CD4-positive, alpha-beta T cell (primary cell): ENCODE data around the gene PI4K2A. TPM values are rescaled to one million over a fixed set of nuclear protein-coding genes. Genes with fewer than 3 reads are reported as not detected.

Experiments used
- ATAC-seq: fragments of 200-7000 bp; cut with Tn5 transposase; one replicate; pipeline ENCODE4 v1.10.0; 2022; ENCODE audit warnings: mild to moderate bottlenecking; ENCODE audit not compliant: poor library complexity
- CTCF ChIA-PET: fragments of 350-600 bp; sonication (Branson Sonifier 250); formaldehyde crosslinking; loops from one replicate; lab custom pipeline; 2021; ENCODE audit warnings: antibody characterized with exemption, inconsistent platforms; lab: Charles Lee
- POLR2A ChIA-PET: fragments of 350-600 bp; sonication (Branson Sonifier 250); formaldehyde crosslinking; loops from one replicate; lab custom pipeline; 2021; ENCODE audit warnings: antibody characterized with exemption, inconsistent platforms; lab: Charles Lee
- DNase-seq, 14 experiments: peaks; one replicate each; pipeline ENCODE4 v3.0.0-alpha.2; 2013 to 2020; ENCODE audit warnings: mixed read lengths in 2 of 14
- H3K27ac ChIP-seq, 2 donors: one replicate each; pipeline versions ENCODE4 v1.5.1 to v1.7.0; 2013; ENCODE audit warnings: low read length in 2 of 2, low read depth in 1 of 2, mild to moderate bottlenecking in 1 of 2
- H3K27me3 ChIP-seq, 2 experiments: 1 replicate in 1 of 2; 2 replicates in 1 of 2; pipeline versions ENCODE4 v1.6.1 to v1.7.0; 2013; ENCODE audit warnings: low read length in 2 of 2, control low read depth in 1 of 2, mild to moderate bottlenecking in 1 of 2, moderate library complexity in 1 of 2; ENCODE audit not compliant: insufficient read depth in 2 of 2, control insufficient read depth in 1 of 2
- H3K36me3 ChIP-seq: one replicate; pipeline ENCODE4 v1.6.1; 2013; ENCODE audit warnings: low read length, control low read depth; ENCODE audit not compliant: insufficient read depth
- H3K4me1 ChIP-seq: one replicate; pipeline ENCODE4 v1.6.1; 2013; ENCODE audit warnings: low read length, control low read depth; ENCODE audit not compliant: insufficient read depth
- H3K4me3 ChIP-seq: one replicate; pipeline ENCODE4 v1.5.1; 2013; ENCODE audit warnings: mild to moderate bottlenecking, low read length, moderate library complexity
- H3K9me3 ChIP-seq, 2 experiments: 1 replicate in 1 of 2; 2 replicates in 1 of 2; pipeline versions ENCODE4 v1.6.1 to v1.7.0; 2013; ENCODE audit warnings: low read length in 2 of 2, mild to moderate bottlenecking in 2 of 2, control low read depth in 1 of 2, moderate library complexity in 1 of 2; ENCODE audit not compliant: control insufficient read depth in 1 of 2, insufficient read depth in 1 of 2
- H3K27ac Mint-ChIP-seq: one replicate; pipeline ENCODE4 v1.8.0; 2020; ENCODE audit warnings: mixed read lengths
- H3K27me3 Mint-ChIP-seq: one replicate; pipeline ENCODE4 v1.8.0; 2021; ENCODE audit warnings: mixed read lengths
- H3K36me3 Mint-ChIP-seq: one replicate; pipeline ENCODE4 v1.8.0; 2021; ENCODE audit warnings: low read depth, mixed read lengths
- H3K4me1 Mint-ChIP-seq: one replicate; pipeline ENCODE4 v1.8.0; 2021; ENCODE audit warnings: low read depth, mixed read lengths
- H3K4me3 Mint-ChIP-seq: one replicate; pipeline ENCODE4 v1.8.0; 2020; ENCODE audit warnings: mild to moderate bottlenecking, mixed read lengths
- H3K9me3 Mint-ChIP-seq: one replicate; pipeline ENCODE4 v1.8.0; 2020; ENCODE audit warnings: mixed read lengths
- intact Hi-C, 2 experiments: fragments of 100-400 bp; cut with DNase I in 1 of 2; cut with micrococcal nuclease in 1 of 2; formaldehyde crosslinking; loops; one replicate each; pipeline versions ENCODE4 v1.15.1 to v1.9.0; 2023 to 2025; cut with DNase I, micrococcal nuclease
- total RNA-seq, 174 experiments: library from RNA in 2 of 174; stranded (reverse) in 2 of 174; gene quantifications; one replicate each; pipeline ENCODE4 v1.2.3 and lab custom pipeline; 2021 to 2026
- TF ChIP-seq, protein P1 (sequence below): fragments of 200-600 bp; IDR thresholded peaks from one replicate; pipeline ENCODE4 v1.8.0; 2022; ENCODE audit warnings: antibody characterized with exemption, mild to moderate bottlenecking

The PI4K2A gene
- total RNA-seq, 2 experiments from 2014 or later: 26.3 to 27.2 TPM

DNA sequence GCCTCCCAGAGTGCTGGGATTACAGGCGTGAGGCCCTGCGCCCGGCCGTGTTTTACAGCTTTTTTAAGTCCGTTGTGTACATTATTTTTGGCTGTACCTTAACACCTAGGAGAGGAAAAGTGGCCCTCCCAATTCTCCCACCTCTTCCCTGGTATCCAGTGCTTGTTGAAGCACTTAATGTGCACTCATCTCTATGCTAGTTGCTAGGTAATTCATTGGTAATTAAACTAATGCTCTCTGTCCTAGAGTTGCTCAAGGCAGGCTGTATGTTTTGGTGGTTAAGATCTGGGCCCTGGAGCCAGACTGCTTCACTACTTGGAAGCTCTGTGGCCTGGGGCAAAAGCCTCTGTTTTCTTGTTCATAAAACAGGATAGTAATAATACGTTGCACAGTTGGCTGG, 27.0 kb downstream of the PI4K2A start:
- TF ChIP-seq, protein P1, sequence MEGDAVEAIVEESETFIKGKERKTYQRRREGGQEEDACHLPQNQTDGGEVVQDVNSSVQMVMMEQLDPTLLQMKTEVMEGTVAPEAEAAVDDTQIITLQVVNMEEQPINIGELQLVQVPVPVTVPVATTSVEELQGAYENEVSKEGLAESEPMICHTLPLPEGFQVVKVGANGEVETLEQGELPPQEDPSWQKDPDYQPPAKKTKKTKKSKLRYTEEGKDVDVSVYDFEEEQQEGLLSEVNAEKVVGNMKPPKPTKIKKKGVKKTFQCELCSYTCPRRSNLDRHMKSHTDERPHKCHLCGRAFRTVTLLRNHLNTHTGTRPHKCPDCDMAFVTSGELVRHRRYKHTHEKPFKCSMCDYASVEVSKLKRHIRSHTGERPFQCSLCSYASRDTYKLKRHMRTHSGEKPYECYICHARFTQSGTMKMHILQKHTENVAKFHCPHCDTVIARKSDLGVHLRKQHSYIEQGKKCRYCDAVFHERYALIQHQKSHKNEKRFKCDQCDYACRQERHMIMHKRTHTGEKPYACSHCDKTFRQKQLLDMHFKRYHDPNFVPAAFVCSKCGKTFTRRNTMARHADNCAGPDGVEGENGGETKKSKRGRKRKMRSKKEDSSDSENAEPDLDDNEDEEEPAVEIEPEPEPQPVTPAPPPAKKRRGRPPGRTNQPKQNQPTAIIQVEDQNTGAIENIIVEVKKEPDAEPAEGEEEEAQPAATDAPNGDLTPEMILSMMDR: no peak
- ChIA-PET CTCF (interaction anchor here (1.6 kb wide), 1 partner anchor 9 kb away, joined by 5 read pairs; no protein-coding TSS in a partner anchor), POLR2A (no interaction called here)
- H3K36me3 ChIP-seq: peaks cover 39% of the 10 kb centered on the region
- H3K9me3 ChIP-seq: no peaks in the 10 kb centered on the region
- Mint-ChIP-seq H3K4me3 (no peak overlapping the region), H3K9me3 (no peaks in the 10 kb centered on the region), H3K4me1 (no peaks in the 10 kb centered on the region), H3K27ac (no peak overlapping the region), H3K36me3 (peaks cover 68% of the 10 kb centered on the region), H3K27me3 (no peaks in the 10 kb centered on the region)
- intact Hi-C loops: no loop called here
- H3K27ac ChIP-seq: no peak overlapping the region
- H3K27me3 ChIP-seq: no peaks in the 10 kb centered on the region
- no peak for ATAC-seq
- no peaks in the 10 kb centered on the region for H3K4me1 ChIP-seq
- no peak overlapping the region for H3K4me3 ChIP-seq
- no peak for DNase-seq

DNA sequence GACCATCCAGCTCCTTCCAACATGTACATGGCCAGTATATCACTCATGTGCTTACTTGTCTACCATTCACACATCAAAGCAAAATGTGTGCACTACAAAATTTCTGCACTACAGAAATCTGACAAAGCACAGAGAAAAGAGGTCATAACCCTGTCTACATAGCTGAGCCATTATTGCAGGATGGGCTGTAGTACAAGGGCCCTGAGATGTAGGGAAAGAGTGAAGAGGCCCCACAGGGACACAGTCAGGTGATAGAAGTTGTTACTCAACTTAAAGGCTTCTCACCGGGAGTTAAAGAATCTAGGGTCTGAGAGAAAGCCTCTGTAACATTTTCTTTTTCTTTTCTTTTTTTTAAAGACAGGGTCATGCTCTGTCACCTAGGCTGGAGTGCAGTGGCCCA, 29.1 kb downstream of the PI4K2A start:
- Mint-ChIP-seq H3K4me3 (no peak overlapping the region), H3K9me3 (no peaks in the 10 kb centered on the region), H3K4me1 (no peaks in the 10 kb centered on the region), H3K27me3 (no peaks in the 10 kb centered on the region), H3K36me3 (peaks cover 69% of the 10 kb centered on the region), H3K27ac (no peak overlapping the region)
- Histone ChIP-seq H3K36me3 (peaks cover 38% of the 10 kb centered on the region), H3K4me3 (no peak overlapping the region), H3K9me3 (no peaks in the 10 kb centered on the region), H3K27me3 (no peaks in the 10 kb centered on the region), H3K4me1 (no peaks in the 10 kb centered on the region), H3K27ac (no peak overlapping the region)
- ATAC-seq: no peak
- ChIA-PET CTCF (no interaction called here), POLR2A (interaction anchor here (1.4 kb wide), 1 partner anchor 67 kb away, joined by 3 read pairs; the partner anchor contains the start of gene ZFYVE27)
- intact Hi-C loops: no loop called here
- TF ChIP-seq, protein P1: no peak
- DNase-seq: no peak

DNA sequence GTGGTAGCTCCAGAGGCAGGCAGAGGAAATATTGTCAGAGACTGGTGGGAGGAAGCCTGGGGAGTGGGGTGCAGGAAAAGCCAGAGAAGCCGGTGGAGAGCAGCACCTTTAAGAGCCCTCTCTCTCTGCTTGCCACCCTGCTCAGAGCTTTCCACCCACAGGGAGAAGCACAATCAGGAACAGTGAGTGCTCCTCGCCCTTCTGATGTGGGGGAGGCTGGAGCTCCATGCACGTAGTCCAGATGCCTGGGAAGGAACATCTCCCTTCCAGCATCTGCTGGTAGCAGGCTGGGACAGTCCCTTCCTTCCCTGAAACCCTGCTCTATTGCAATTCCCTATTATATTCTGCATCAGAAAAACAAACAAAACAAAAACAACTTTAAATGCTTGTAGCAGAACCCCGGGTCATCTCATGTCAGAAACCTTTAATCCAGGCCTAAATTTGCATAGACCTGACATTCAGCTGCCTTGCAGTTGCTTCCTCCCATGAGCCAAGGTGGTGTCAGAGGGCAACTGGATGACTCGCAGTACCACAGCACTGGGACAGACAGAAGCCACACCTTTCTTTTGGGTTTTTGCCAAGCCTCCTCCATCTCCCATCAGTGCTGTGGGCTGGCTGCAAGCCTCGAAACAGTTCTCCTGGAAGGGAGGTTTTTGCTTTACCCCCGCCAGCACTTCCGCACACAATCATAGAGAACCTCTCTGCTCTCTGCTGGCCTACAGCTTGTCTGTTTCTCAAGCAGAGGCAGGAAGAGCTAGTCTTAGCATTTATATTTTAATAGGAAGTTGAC, 33.5 kb downstream of the PI4K2A start:
- H3K4me1 ChIP-seq: peaks cover 5% of the 10 kb centered on the region
- Mint-ChIP-seq H3K27me3 (no peaks in the 10 kb centered on the region), H3K36me3 (peaks cover 56% of the 10 kb centered on the region), H3K9me3 (no peaks in the 10 kb centered on the region), H3K27ac (no peak overlapping the region), H3K4me3 (no peak overlapping the region), H3K4me1 (no peaks in the 10 kb centered on the region)
- no peaks in the 10 kb centered on the region for H3K9me3 ChIP-seq
- H3K27me3 ChIP-seq: no peaks in the 10 kb centered on the region
- intact Hi-C loops: loop anchor here in 1 of 2 experiments (10.0 kb wide), 1 partner anchor 371 kb away; no protein-coding TSS in a partner anchor
- DNase-seq (no peak), ATAC-seq (no peak)
- TF ChIP-seq, protein P1: no peak
- ChIA-PET POLR2A (no interaction called here), CTCF (no interaction called here)
- H3K4me3 ChIP-seq: no peak overlapping the region
- H3K27ac ChIP-seq: no peak overlapping the region
- peaks cover 36% of the 10 kb centered on the region for H3K36me3 ChIP-seq
